Measurements from ENCODE around the gene DHX8.
A peak's percentile ranks its signal among the peaks of the same experiment; 100 is the strongest.
"Not testable (repeated sequence)": the region's sequence is repeated elsewhere in the genome, so short reads cannot be mapped to it uniquely, and the experiment has no call there.

The DHX8 gene

GRCh38 chr17:43483674-43484551 is at the start of gene DHX8:
Gene DHX8, plus strand, starts transcription at chr17:43483975. Its CDS starts 63 bp downstream, at chr17:43484038.
- DNase-seq (ENCODE audit: low spot score) = peak; percentile 97

GRCh38 chr17:43434902-43435319 is 48.9 kb upstream of the DHX8 start:
- DNase-seq (ENCODE audit: low spot score) = no peak

- no peak for DNase-seq (ENCODE audit: low spot score)
These were observed 46.0 kb upstream of the DHX8 start for GRCh38 chr17:43437756-43438155.

- DNase-seq (ENCODE audit: low spot score) = no peak
These were observed 45.1 kb upstream of the DHX8 start for GRCh38 chr17:43438626-43439025.

- DNase-seq (ENCODE audit: low spot score) = no peak
These were observed 44.7 kb upstream of the DHX8 start for GRCh38 chr17:43439041-43439440.

GRCh38 chr17:43442711-43443110 is 41.1 kb upstream of the DHX8 start:
- no peak for DNase-seq (ENCODE audit: low spot score)

GRCh38 chr17:43443381-43443780 is 40.4 kb upstream of the DHX8 start:
- DNase-seq (ENCODE audit: low spot score) = no peak

GRCh38 chr17:43444223-43445008 is 39.4 kb upstream of the DHX8 start:
- no peak for DNase-seq (ENCODE audit: low spot score)

- DNase-seq (ENCODE audit: low spot score) = no peak
These were observed 38.7 kb upstream of the DHX8 start for GRCh38 chr17:43445009-43445589.

GRCh38 chr17:43446773-43447172 is 37.0 kb upstream of the DHX8 start:
- no peak for DNase-seq (ENCODE audit: low spot score)

- DNase-seq (ENCODE audit: low spot score) = no peak
These were observed 34.9 kb upstream of the DHX8 start for GRCh38 chr17:43448720-43449469.

- no peak for DNase-seq (ENCODE audit: low spot score)
These were observed 34.1 kb upstream of the DHX8 start for GRCh38 chr17:43449470-43450248.

GRCh38 chr17:43450791-43451190 is 33.0 kb upstream of the DHX8 start:
- not testable (repeated sequence) for DNase-seq (ENCODE audit: low spot score)

- DNase-seq (ENCODE audit: low spot score) = not testable (repeated sequence)
These were observed 32.0 kb upstream of the DHX8 start for GRCh38 chr17:43451741-43452140.

- DNase-seq (ENCODE audit: low spot score) = no peak
These were observed 30.4 kb upstream of the DHX8 start for GRCh38 chr17:43453331-43453812.

- no peak for DNase-seq (ENCODE audit: low spot score)
These were observed 28.9 kb upstream of the DHX8 start for GRCh38 chr17:43454868-43455267.

- no peak for DNase-seq (ENCODE audit: low spot score)
These were observed 27.7 kb upstream of the DHX8 start for GRCh38 chr17:43456029-43456428.

- DNase-seq (ENCODE audit: low spot score) = no peak
These were observed 27.0 kb upstream of the DHX8 start for GRCh38 chr17:43456661-43457361.

GRCh38 chr17:43457362-43457692 is 26.4 kb upstream of the DHX8 start:
- no peak for DNase-seq (ENCODE audit: low spot score)

GRCh38 chr17:43459878-43460277 is 23.9 kb upstream of the DHX8 start:
- not testable (repeated sequence) for DNase-seq (ENCODE audit: low spot score)

Data from CD4-positive, alpha-beta T cell treated with Interleukin-6 at 100 ng/mL for 8 hours (primary cell).